Endodermal cell (in vitro differentiated cells): Measurements from ENCODE around the gene HMG20B. TPM values are rescaled to one million over a fixed set of nuclear protein-coding genes. Genes with fewer than 3 reads are reported as not detected.

Experiments used
- DNase-seq: peaks from one replicate; pipeline ENCODE4 v3.0.0-alpha.2; 2017
- H3K27ac ChIP-seq: 2 replicates; pipeline ENCODE4 v1.5.1; 2013; ENCODE audit warnings: mild to moderate bottlenecking, low read depth, low read length, moderate library complexity
- H3K27me3 ChIP-seq: 2 replicates; pipeline ENCODE4 v1.6.1; 2013; ENCODE audit warnings: mild to moderate bottlenecking, low read length, moderate library complexity; ENCODE audit not compliant: insufficient read depth, control insufficient read depth, poor library complexity, severe bottlenecking
- H3K36me3 ChIP-seq: 2 replicates; pipeline ENCODE4 v1.7.0; 2013; ENCODE audit warnings: mild to moderate bottlenecking, low read length, moderate library complexity; ENCODE audit not compliant: control insufficient read depth, insufficient read depth
- H3K4me1 ChIP-seq: one replicate; pipeline ENCODE4 v1.7.0; 2013; ENCODE audit warnings: low read length; ENCODE audit not compliant: control insufficient read depth, insufficient read depth
- H3K4me3 ChIP-seq: 2 replicates; pipeline ENCODE4 v1.5.1; 2013; ENCODE audit warnings: mild to moderate bottlenecking, low read length, moderate library complexity
- H3K9ac ChIP-seq: 2 replicates; pipeline ENCODE4 v1.6.1; 2013; ENCODE audit warnings: mild to moderate bottlenecking, low read length, moderate library complexity; ENCODE audit not compliant: poor library complexity, severe bottlenecking; ENCODE audit errors: extremely low read depth
- H3K9me3 ChIP-seq: 2 replicates; pipeline ENCODE4 v1.6.1; 2013; ENCODE audit warnings: mild to moderate bottlenecking, low read length, moderate library complexity; ENCODE audit not compliant: control insufficient read depth
- H3K27ac Mint-ChIP-seq: 2 replicates; pipeline ENCODE4 v1.8.0; 2020; ENCODE audit warnings: mixed read lengths
- H3K27me3 Mint-ChIP-seq: 2 replicates; pipeline ENCODE4 v1.8.0; 2021; ENCODE audit warnings: mild to moderate bottlenecking, mixed read lengths; ENCODE audit not compliant: insufficient read depth
- H3K36me3 Mint-ChIP-seq: 2 replicates; pipeline ENCODE4 v1.8.0; 2020; ENCODE audit warnings: low read depth, mixed read lengths
- H3K4me1 Mint-ChIP-seq: 2 replicates; pipeline ENCODE4 v1.8.0; 2020; ENCODE audit warnings: mixed read lengths
- H3K4me3 Mint-ChIP-seq: 2 replicates; pipeline ENCODE4 v1.8.0; 2020; ENCODE audit warnings: mild to moderate bottlenecking, moderate library complexity, mixed read lengths
- H3K9me3 Mint-ChIP-seq: 2 replicates; pipeline ENCODE4 v1.8.0; 2020; ENCODE audit warnings: mild to moderate bottlenecking, mixed read lengths
- WGBS, 2 experiments: methylation state at CpG; one replicate each; pipeline versions ENCODE4 v1.1.5 to v1.1.7; 2013; ENCODE audit warnings: missing lambda C conversion rate in 2 of 2, mixed read lengths in 1 of 2; ENCODE audit not compliant: insufficient coverage in 1 of 2, insufficient read length in 1 of 2; 5-methylcytosine and 5-hydroxymethylcytosine counted together
- total RNA-seq, 2 donors: library from RNA; stranded (reverse); fragmentation: NEBNext Ultra II Directional in 1 of 2; extraction: Animal tissue kit (Norgen Biotek cat#: 25700) in 1 of 2; gene quantifications; 2 replicates in 1 of 2; 3 replicates in 1 of 2; pipeline ENCODE4 v1.2.1, GENCODE V29; 2021
- TF ChIP-seq, protein P1 (sequence below): fragments of 200-600 bp; sonication (generic); conservative IDR thresholded peaks from 2 replicates; pipeline ENCODE4 v1.5.0; 2021; ENCODE audit warnings: antibody characterized with exemption, mild to moderate bottlenecking

The HMG20B gene
- total RNA-seq, 2 donors from 2014 or later, result 80.7 to 102 TPM

DNA sequence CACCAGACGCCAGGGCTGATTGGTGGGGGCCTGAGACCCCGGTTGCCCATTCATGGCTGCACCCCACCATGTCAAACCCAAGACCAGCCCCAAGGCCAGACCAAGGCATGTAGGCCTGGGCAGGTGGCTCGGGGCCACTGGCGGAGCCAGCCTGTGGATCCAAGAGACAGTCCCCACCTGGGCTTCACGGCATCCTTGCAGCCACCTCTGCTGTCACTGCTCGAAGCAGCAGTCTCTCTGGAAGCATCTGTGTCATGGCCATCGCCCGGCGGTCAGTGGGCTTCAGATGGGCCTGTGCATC, 37.6 kb upstream of the HMG20B start:
- Mint-ChIP-seq H3K4me3 (no peak overlapping the region), H3K27me3 (no peaks in the 10 kb centered on the region), H3K27ac (no peak overlapping the region), H3K9me3 (no peaks in the 10 kb centered on the region), H3K36me3 (peaks cover 50% of the 10 kb centered on the region), H3K4me1 (no peaks in the 10 kb centered on the region)
- Histone ChIP-seq H3K27ac (no peak overlapping the region), H3K4me1 (no peaks in the 10 kb centered on the region), H3K36me3 (peaks cover 30% of the 10 kb centered on the region), H3K4me3 (no peak overlapping the region), H3K9me3 (no peaks in the 10 kb centered on the region), H3K27me3 (no peaks in the 10 kb centered on the region), H3K9ac (no peak overlapping the region)
- WGBS, 2 experiments, result 89 to 94% methylated on average over 6 to 9 of the region's 9 CpGs
- TF ChIP-seq, protein P1, sequence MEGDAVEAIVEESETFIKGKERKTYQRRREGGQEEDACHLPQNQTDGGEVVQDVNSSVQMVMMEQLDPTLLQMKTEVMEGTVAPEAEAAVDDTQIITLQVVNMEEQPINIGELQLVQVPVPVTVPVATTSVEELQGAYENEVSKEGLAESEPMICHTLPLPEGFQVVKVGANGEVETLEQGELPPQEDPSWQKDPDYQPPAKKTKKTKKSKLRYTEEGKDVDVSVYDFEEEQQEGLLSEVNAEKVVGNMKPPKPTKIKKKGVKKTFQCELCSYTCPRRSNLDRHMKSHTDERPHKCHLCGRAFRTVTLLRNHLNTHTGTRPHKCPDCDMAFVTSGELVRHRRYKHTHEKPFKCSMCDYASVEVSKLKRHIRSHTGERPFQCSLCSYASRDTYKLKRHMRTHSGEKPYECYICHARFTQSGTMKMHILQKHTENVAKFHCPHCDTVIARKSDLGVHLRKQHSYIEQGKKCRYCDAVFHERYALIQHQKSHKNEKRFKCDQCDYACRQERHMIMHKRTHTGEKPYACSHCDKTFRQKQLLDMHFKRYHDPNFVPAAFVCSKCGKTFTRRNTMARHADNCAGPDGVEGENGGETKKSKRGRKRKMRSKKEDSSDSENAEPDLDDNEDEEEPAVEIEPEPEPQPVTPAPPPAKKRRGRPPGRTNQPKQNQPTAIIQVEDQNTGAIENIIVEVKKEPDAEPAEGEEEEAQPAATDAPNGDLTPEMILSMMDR, result no peak
- DNase-seq, result no peak

DNA sequence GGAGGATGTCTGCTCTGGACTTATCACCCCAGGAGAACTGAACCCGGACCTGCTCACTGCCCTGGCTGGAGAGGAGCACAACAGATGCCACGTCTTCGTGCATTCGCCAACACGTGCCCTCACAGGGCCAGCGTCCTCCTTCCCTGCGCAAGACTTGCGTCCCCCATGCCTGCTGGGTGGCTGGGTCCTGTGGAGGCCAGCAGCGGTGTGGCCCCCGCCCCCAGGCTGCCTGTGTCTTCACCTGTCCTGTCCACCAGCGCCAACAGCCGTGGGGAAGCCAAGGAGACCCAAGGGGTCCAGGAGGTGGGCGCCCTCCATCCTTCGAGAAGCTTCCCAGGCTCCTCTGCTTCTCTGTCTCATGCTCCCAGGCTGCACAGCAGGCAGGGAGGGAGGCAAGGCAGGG, 37.2 kb upstream of the HMG20B start:
- H3K4me1 Mint-ChIP-seq, result no peaks in the 10 kb centered on the region
- Histone ChIP-seq H3K27ac (no peak overlapping the region), H3K4me3 (no peak overlapping the region), H3K9me3 (no peaks in the 10 kb centered on the region), H3K27me3 (no peaks in the 10 kb centered on the region), H3K9ac (no peak overlapping the region), H3K4me1 (no peaks in the 10 kb centered on the region), H3K36me3 (peaks cover 30% of the 10 kb centered on the region)
- H3K36me3 Mint-ChIP-seq, result peaks cover 50% of the 10 kb centered on the region
- H3K9me3 Mint-ChIP-seq, result no peaks in the 10 kb centered on the region
- 93 to 98% methylated on average over 14 of the region's 14 CpGs for WGBS, 2 experiments
- no peak overlapping the region for H3K27ac Mint-ChIP-seq
- TF ChIP-seq, protein P1, result no peak
- no peak overlapping the region for H3K4me3 Mint-ChIP-seq
- DNase-seq, result no peak
- no peaks in the 10 kb centered on the region for H3K27me3 Mint-ChIP-seq

DNA sequence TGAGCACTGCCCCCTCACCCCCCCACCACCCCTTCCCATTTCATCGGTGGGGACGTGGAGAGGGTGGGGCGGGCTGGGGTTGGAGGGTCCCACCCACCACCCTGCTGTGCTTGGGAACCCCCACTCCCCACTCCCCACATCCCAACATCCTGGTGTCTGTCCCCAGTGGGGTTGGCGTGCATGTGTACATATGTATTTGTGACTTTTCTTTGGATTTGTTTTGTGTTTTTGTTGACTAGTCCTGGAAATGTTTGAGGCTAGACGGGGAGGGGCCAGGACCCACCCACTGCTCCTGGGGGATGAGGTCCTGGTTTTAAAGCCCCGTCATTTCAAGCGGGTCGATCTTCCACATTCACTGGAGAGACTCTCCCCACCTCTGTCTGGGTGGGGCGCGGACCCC, 36.8 kb upstream of the HMG20B start:
- Histone ChIP-seq H3K4me3 (no peak overlapping the region), H3K9ac (no peak overlapping the region), H3K4me1 (no peaks in the 10 kb centered on the region), H3K27me3 (no peaks in the 10 kb centered on the region), H3K27ac (no peak overlapping the region), H3K9me3 (no peaks in the 10 kb centered on the region), H3K36me3 (peaks cover 30% of the 10 kb centered on the region)
- Mint-ChIP-seq H3K9me3 (no peaks in the 10 kb centered on the region), H3K27me3 (no peaks in the 10 kb centered on the region), H3K4me3 (no peak overlapping the region), H3K27ac (no peak overlapping the region), H3K36me3 (peaks cover 49% of the 10 kb centered on the region), H3K4me1 (no peaks in the 10 kb centered on the region)
- DNase-seq, result no peak
- WGBS, 2 experiments, result 94 to 98% methylated on average over 6 to 9 of the region's 10 CpGs
- TF ChIP-seq, protein P1, result no peak
